Left colon (tissue), 2 donors: ENCODE data around the gene USP10. TPM values are rescaled to one million over a fixed set of nuclear protein-coding genes. Genes with fewer than 3 reads are reported as not detected.
A peak's percentile ranks its signal among the peaks of the same experiment; 100 is the strongest.
"Not testable (repeated sequence)": the region's sequence is repeated elsewhere in the genome, so short reads cannot be mapped to it uniquely, and the experiment has no call there.

Experiments
- ATAC-seq: fragments of 200-7000 bp; cut with Tn5 transposase; one replicate; pipeline ENCODE4 v1.9.1; 2020; ENCODE audit warnings: mild to moderate bottlenecking, moderate library complexity
- DNase-seq, 2 donors: peaks; one replicate each; pipeline ENCODE4 v3.0.0-alpha.2; 2020
- intact Hi-C, 2 donors: fragments of 100-400 bp; cut with DNase I in 1 of 2; cut with micrococcal nuclease in 1 of 2; formaldehyde crosslinking; loops; one replicate each; pipeline versions ENCODE4 v1.11.2 to v1.14.0; 2022; cut with DNase I, micrococcal nuclease
- total RNA-seq, 2 donors: library from RNA; stranded (reverse); fragmentation: NEBNext Ultra II Directional; extraction: Animal tissue kit (Norgen Biotek cat#: 25700); gene quantifications; one replicate each; pipeline ENCODE4 v1.2.1, GENCODE V29; 2021
- donor health status: DM: no; HTN: no; CAD: no.
- donor health status: DM: yes; HTN: yes; CAD: no.

The USP10 gene
- total RNA-seq, 2 donors from 2014 or later, result 65.3 to 77.3 TPM

DNA sequence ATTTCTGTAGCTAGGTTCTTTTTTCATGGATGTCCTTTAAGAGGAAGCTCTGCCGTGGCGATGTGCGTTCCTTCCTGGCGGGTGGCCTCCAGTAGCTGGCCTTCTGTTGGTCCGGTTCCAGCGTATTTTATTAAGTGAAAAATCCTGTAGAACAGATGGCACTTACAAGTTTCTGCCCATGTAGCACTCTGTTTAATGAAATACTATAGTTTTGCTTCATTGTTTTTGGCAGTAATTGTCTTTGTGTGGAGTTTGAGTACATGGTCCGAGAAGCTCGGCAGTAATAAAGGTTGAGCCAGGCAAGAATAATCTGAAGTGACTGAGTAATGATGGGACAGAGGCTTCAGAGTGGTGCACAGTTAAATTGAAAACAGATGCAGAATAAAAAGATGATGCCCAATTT is 20.4 kb downstream of the USP10 start:
- no peak for ATAC-seq

GRCh38 chr16:84722068-84722467 is 22.3 kb downstream of the USP10 start:
- no peak for ATAC-seq
- DNase-seq, result no peak

More for the DNA sequence above, 20.4 kb downstream of the USP10 start:
- intact Hi-C loops, result no loop called here
- DNase-seq, result no peak

GRCh38 chr16:84723906-84724305 is 24.1 kb downstream of the USP10 start:
- DNase-seq, result no peak
- intact Hi-C loops, result loop anchor here in 1 of 2 donors (2.0 kb wide), 1 partner anchor 51 kb away; no protein-coding TSS in a partner anchor
- no peak for ATAC-seq

More at GRCh38 chr16:84722068-84722467, 22.3 kb downstream of the USP10 start:
- intact Hi-C loops, result no loop called here

GRCh38 chr16:84724606-84725309 is 25.0 kb downstream of the USP10 start:
- ATAC-seq (peak; percentile 72), DNase-seq (no peak)
- intact Hi-C loops, result loop anchor here in 1 of 2 donors (2.0 kb wide), 1 partner anchor 52 kb away; no protein-coding TSS in a partner anchor

DNA sequence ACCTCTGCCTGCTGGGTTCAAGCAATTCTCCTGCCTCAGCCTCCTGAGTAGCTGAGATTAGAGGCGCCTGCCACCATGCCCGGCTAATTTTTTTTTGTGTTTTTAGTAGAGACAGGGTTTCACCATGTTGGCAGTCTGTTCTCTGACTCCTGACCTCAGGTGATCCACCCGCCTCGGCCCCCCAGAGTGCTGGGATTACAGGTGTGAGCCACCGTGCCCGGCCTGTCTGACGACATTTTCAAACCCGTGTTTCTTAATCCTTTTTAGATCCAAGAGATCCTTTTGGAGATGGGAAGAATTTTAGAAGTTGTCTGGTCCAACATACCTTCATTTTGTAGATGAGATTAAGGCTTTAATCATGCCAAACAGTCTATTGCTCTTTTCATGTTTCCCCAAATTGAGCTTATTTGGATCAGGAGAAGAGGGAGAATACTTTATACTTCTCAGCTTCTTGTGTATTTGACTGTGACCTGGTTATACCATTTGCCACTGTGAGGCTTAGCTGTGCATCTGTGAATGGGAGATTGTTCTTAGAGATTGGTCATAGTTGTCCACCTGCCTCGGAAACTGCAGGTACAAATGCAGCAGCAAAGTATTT is 25.8 kb downstream of the USP10 start:
- intact Hi-C loops, result loop anchor here in 1 of 2 donors (2.0 kb wide), 1 partner anchor 53 kb away; no protein-coding TSS in a partner anchor
- DNase-seq (no peak), ATAC-seq (peak; percentile 2)

GRCh38 chr16:84726079-84726668 is 26.4 kb downstream of the USP10 start:
- DNase-seq (peak; percentile 88 to 98), ATAC-seq (peak; percentile 76)
- intact Hi-C loops, result no loop called here

GRCh38 chr16:84726669-84727467 is 27.1 kb downstream of the USP10 start:
- ATAC-seq (peak; percentile 54), DNase-seq (peak; percentile 53 to 55)
- intact Hi-C loops, result no loop called here

- DNase-seq (no peak), ATAC-seq (no peak)
- intact Hi-C loops, result no loop called here
Measured at GRCh38 chr16:84728853-84729424, 29.1 kb downstream of the USP10 start.

- DNase-seq (no peak), ATAC-seq (no peak)
- intact Hi-C loops, result no loop called here
Measured at GRCh38 chr16:84729716-84730320, 30.0 kb downstream of the USP10 start.

- intact Hi-C loops, result no loop called here
- DNase-seq, result peak; percentile 61 to 71
- ATAC-seq, result peak; percentile 65
Measured at GRCh38 chr16:84730406-84731106, 30.8 kb downstream of the USP10 start.

- DNase-seq, intact Hi-C loops, ATAC-seq: not testable (repeated sequence)
Measured at GRCh38 chr16:84732332-84732673, 32.5 kb downstream of the USP10 start.

DNA sequence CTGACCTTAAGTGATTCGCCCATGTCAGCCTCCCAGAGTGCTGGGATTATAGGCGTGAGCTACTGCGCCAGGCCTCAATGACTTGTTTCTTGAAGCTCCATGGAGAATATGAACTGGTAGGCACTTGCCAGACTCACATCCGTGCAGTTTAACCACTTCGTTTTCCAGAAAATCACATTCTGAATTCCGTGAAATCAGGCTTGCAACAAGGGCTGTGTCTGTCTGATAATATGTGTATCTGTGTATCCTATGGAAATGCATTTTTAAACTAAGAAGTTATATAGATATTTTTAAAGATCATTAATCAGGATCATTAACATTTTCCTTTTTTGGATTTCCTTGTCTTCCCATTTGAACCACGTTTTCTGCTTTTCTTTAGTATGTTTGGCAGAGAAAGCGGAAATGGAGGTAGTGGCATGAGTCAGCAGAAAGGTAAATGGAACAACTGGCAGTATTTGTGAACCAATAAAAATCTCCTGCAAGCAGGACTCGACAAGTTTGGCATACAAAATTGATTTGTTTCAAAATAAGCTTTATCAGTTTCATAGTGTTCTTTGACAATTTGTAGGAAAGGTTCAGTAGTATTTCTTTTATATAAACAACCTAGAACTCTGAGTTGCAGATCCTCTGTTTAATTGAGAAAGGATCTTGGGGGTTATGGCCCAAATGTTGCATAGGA is 33.0 kb downstream of the USP10 start:
- no peak for ATAC-seq
- intact Hi-C loops, result no loop called here
- DNase-seq, result no peak

- intact Hi-C loops, result no loop called here
- peak; percentile 63 for ATAC-seq
- DNase-seq, result peak; percentile 72 to 84
Measured at GRCh38 chr16:84735849-84736586, 36.2 kb downstream of the USP10 start.

GRCh38 chr16:84737192-84738011 is 37.6 kb downstream of the USP10 start:
- peak; percentile 69 for ATAC-seq
- intact Hi-C loops, result no loop called here
- DNase-seq, result peak; percentile 75 to 90

DNA sequence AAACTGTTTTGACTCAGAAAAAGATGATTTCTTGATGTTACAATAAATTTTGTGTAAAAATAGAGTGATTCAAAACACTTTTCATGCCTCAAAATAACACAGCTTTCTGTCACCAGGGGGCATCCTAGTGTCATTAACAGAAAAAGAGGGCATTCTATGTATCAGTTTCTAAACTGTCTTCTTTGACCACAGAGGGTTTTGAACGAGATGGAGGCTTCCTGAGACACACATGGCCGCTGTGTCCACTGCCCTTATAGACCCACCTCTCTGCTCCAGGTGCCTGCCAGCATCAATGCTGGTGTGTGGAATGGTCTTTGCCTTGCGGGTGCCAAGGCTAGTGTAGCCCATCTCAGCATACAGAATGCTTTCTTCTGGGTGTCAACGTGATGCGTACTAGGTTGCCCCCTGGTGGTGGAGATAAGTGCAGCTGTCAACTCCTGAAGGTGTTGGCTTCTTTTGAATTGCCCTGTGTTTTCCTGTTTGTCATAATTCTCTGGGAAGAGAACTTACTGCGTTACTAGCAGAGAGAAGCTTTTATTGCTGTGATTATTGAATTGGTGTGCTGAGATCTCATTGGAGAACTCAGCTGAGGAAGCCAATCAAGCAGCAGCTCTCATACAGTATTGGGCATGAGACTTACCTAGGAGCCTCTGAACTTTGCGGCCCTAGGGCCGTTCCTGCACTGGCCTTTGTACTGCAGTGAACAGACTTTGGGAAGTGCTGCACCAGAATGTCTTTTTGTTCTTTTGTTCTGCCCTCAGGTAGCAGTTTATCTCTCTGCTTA is 38.6 kb downstream of the USP10 start:
- peak; percentile 70 for ATAC-seq
- intact Hi-C loops, result no loop called here

More for the DNA sequence above, 38.6 kb downstream of the USP10 start:
- DNase-seq, result peak; percentile 86 to 92
